Astrocyte of the spinal cord (primary cell): Measurements from ENCODE around the gene C1orf159.

ENCODE experiments used
- DNase-seq: peaks from one replicate; pipeline ENCODE4 v3.0.0; 2011; ENCODE audit warnings: low read depth, low spot score
- H3K4me3 ChIP-seq: 2 replicates; pipeline ENCODE4 v1.5.1; 2011; ENCODE audit warnings: low read depth, mild to moderate bottlenecking, low read length, moderate library complexity
- CTCF ChIP-seq: IDR thresholded peaks from 2 replicates; pipeline ENCODE4 v1.5.1; 2012; ENCODE audit warnings: low read depth, mild to moderate bottlenecking, low read length, inconsistent platforms
- in situ Hi-C: cut with HindIII; loops from 2 replicates; pipeline ENCODE4 v1.10.0; 2017; ENCODE audit warnings: low sequenced_read_pairs

Gene C1orf159

GRCh38 chr1:1091344-1092148 lies 24.3 kb downstream of the C1orf159 start:
- no peak overlapping the region for H3K4me3 ChIP-seq
- no peak for TF ChIP-seq CTCF
- DNase-seq, result no peak
- in situ Hi-C loops, result no loop called here

- TF ChIP-seq CTCF, result no peak
- DNase-seq, result no peak
- in situ Hi-C loops, result no loop called here
- H3K4me3 ChIP-seq, result no peak overlapping the region
Measured at GRCh38 chr1:1090424-1091343, 25.2 kb downstream of the C1orf159 start.

- no peak for DNase-seq
- in situ Hi-C loops, result no loop called here
- no peak for TF ChIP-seq CTCF
- no peak overlapping the region for H3K4me3 ChIP-seq
Measured at GRCh38 chr1:1089731-1090423, 26.0 kb downstream of the C1orf159 start.

GRCh38 chr1:1088801-1089680 lies 26.8 kb downstream of the C1orf159 start:
- no peak overlapping the region for H3K4me3 ChIP-seq
- DNase-seq, result no peak
- TF ChIP-seq CTCF, result no peak
- in situ Hi-C loops, result no loop called here

- DNase-seq, result no peak
- no peak overlapping the region for H3K4me3 ChIP-seq
- in situ Hi-C loops, result no loop called here
- no peak for TF ChIP-seq CTCF
Measured at GRCh38 chr1:1088029-1088800, 27.7 kb downstream of the C1orf159 start.
